HG02759 (cell line): Measurements from ENCODE around the gene EEF2KMT.
"Not testable (repeated sequence)": the region's sequence is repeated elsewhere in the genome, so short reads cannot be mapped to it uniquely, and the experiment has no call there.

ENCODE experiments used
- ATAC-seq: cut with Tn5 transposase; IDR thresholded peaks from one replicate; pipeline ENCODE4 v1.9.1; 2021; ENCODE audit warnings: mild to moderate bottlenecking, moderate library complexity; ENCODE audit not compliant: unreplicated experiment

Gene EEF2KMT

GRCh38 chr16:5097470-5098220 lies at the start of gene EEF2KMT:
EEF2KMT (minus strand) TSS chr16:5097795; CDS start chr16:5097739, 56 bp downstream.
- ATAC-seq, result peak; percentile 97

- ATAC-seq, result not testable (repeated sequence)
Observed at GRCh38 chr16:5144621-5144956, 47.0 kb upstream of the EEF2KMT start.

- no peak for ATAC-seq
Observed at GRCh38 chr16:5143761-5144620, 46.4 kb upstream of the EEF2KMT start.

- ATAC-seq, result not testable (repeated sequence)
Observed at GRCh38 chr16:5140151-5140550, 42.6 kb upstream of the EEF2KMT start.

- ATAC-seq, result not testable (repeated sequence)
Observed at GRCh38 chr16:5134739-5135452, 37.3 kb upstream of the EEF2KMT start.

GRCh38 chr16:5132915-5133600 lies 35.5 kb upstream of the EEF2KMT start:
- not testable (repeated sequence) for ATAC-seq

- ATAC-seq, result not testable (repeated sequence)
Observed at GRCh38 chr16:5131467-5132004, 33.9 kb upstream of the EEF2KMT start.

- ATAC-seq, result not testable (repeated sequence)
Observed at GRCh38 chr16:5117300-5118087, 19.9 kb upstream of the EEF2KMT start.

GRCh38 chr16:5116780-5117295 lies 19.2 kb upstream of the EEF2KMT start:
- ATAC-seq, result not testable (repeated sequence)

GRCh38 chr16:5110933-5111332 lies 13.3 kb upstream of the EEF2KMT start:
- ATAC-seq, result not testable (repeated sequence)

- no peak for ATAC-seq
Observed at GRCh38 chr16:5108505-5109158, 11.0 kb upstream of the EEF2KMT start.

- ATAC-seq, result not testable (repeated sequence)
Observed at GRCh38 chr16:5105039-5105438, 7.4 kb upstream of the EEF2KMT start.

- ATAC-seq, result not testable (repeated sequence)
Observed at GRCh38 chr16:5103296-5104032, 5.9 kb upstream of the EEF2KMT start.

GRCh38 chr16:5099174-5099573 lies 1.6 kb upstream of the EEF2KMT start:
- ATAC-seq, result not testable (repeated sequence)

- ATAC-seq, result not testable (repeated sequence)
Observed at GRCh38 chr16:5098221-5099159, 895 bp upstream of the EEF2KMT start.

GRCh38 chr16:5097061-5097469 lies 530 bp downstream of the EEF2KMT start:
- not testable (repeated sequence) for ATAC-seq
